AG09309 (cell line): ENCODE data around the gene TBX15.
"Not testable (repeated sequence)": the region's sequence is repeated elsewhere in the genome, so short reads cannot be mapped to it uniquely, and the experiment has no call there.

Experiments used
- DNase-seq: peaks from one replicate; pipeline ENCODE4 v3.0.0-alpha.2; 2010; ENCODE audit warnings: low read depth
- H3K4me3 ChIP-seq: 2 replicates; pipeline ENCODE4 v1.5.1; 2011; ENCODE audit warnings: mild to moderate bottlenecking, low read depth, low read length, moderate library complexity; ENCODE audit not compliant: control insufficient read depth
- TF ChIP-seq, protein P1 (sequence below): IDR thresholded peaks from 2 replicates; pipeline ENCODE4 v1.5.1; 2011; ENCODE audit warnings: mild to moderate bottlenecking, low read depth, low read length, inconsistent platforms; ENCODE audit not compliant: insufficient read depth, control insufficient read depth; ENCODE audit errors: missing control alignments

Gene TBX15

DNA sequence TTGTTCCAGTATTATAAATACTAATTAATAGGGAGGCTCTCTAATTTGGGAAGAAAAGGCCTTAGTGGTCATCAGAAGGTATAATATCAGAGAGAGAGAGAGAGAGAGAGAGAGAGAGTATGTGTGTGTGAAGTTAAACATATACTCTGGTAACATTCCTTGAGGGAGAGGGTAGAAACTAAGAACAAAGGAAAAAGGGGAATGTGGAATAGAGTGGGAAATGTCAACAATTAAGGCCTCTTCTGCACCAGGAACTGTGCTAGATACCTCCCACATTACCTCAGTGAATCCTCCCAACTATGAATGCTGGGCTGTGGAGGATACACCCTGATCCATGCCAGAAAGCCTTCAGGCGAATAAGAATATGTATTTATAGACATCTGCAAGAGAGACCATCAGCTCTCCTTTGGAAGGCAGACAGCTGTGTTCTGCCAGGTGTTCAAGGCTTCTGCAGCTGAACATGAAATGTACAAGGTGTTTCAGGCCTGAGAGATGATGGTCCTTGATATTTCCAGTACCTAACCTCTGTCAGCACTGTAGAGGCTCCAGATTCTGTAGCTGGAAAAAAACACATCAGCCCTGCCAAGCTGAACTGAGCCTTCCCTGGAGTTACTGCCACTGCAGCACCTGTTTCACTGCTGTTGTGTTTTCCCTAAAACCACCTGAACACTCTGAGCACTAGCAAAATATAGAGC lies 29.1 kb downstream of the TBX15 start:
- no peak for DNase-seq
- H3K4me3 ChIP-seq = no peak overlapping the region

DNA sequence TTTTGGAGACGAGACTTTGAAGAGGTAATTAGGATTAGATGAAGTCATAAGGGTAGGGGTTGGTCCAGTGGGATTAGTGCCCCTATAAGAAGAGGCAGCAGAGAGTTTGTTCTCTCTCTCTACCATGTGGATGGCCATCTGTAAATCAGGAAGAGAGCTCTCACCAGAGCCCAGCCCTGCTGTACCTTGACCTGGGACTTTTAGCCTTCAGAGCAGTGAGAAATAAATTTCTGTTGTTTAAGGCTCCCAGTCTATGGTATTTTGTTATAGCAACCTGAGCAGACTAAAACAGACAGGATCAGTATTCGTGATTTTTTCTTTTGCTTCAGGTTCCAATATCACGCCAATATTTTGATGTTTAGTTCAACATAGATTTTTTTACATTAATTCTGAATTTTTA lies 30.0 kb downstream of the TBX15 start:
- DNase-seq = no peak
- H3K4me3 ChIP-seq = no peak overlapping the region
- TF ChIP-seq, protein P1, sequence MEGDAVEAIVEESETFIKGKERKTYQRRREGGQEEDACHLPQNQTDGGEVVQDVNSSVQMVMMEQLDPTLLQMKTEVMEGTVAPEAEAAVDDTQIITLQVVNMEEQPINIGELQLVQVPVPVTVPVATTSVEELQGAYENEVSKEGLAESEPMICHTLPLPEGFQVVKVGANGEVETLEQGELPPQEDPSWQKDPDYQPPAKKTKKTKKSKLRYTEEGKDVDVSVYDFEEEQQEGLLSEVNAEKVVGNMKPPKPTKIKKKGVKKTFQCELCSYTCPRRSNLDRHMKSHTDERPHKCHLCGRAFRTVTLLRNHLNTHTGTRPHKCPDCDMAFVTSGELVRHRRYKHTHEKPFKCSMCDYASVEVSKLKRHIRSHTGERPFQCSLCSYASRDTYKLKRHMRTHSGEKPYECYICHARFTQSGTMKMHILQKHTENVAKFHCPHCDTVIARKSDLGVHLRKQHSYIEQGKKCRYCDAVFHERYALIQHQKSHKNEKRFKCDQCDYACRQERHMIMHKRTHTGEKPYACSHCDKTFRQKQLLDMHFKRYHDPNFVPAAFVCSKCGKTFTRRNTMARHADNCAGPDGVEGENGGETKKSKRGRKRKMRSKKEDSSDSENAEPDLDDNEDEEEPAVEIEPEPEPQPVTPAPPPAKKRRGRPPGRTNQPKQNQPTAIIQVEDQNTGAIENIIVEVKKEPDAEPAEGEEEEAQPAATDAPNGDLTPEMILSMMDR = no peak

More for the DNA sequence above, 29.1 kb downstream of the TBX15 start:
- TF ChIP-seq, protein P1 = no peak

DNA sequence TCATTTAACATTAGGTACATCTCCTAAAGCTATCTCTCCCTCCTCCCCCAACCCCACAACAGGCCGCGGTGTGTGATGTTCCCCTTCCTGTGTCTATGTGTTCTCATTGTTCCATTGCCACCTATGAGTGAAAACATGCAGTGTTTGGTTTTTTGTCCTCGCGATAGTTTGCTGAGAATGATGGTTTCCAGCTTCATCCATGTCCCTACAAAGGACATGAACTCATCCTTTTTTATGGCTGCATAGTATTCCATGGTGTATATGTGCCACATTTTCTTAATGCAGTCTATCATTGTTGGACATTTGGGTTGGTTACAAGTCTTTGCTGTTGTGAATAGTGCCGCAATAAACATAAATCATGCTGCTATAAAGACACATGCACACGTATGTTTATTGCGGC lies 30.6 kb downstream of the TBX15 start:
- not testable (repeated sequence) for DNase-seq, H3K4me3 ChIP-seq

DNA sequence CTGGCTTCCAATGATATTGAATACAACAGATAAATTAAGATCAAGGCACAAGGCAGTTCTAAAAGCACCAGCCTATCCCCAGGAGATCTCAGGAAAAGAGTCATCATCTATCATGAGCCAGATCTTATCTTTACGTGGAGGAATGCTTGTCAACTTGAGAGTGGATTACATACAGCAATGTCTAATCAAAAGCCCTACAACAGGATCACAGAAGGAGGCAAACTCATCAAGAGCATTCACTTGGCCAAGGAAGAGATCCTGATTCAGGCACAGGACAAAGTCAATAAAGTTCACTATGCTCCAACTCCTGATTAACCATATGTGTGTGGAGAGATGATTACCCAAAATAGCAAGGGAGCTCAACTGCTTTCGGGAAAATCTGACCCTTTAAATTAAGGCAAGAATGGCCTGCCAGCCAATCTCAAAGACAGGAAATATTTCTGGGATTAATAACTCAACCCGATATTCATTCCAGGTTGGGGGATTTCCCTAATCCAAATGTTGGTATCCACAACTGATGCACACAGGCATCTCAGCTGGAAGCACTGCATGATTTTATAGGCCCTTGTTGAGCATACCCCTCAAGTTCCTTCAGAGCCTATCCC lies 33.7 kb downstream of the TBX15 start:
- TF ChIP-seq, protein P1 = no peak
- H3K4me3 ChIP-seq = no peak overlapping the region
- no peak for DNase-seq

DNA sequence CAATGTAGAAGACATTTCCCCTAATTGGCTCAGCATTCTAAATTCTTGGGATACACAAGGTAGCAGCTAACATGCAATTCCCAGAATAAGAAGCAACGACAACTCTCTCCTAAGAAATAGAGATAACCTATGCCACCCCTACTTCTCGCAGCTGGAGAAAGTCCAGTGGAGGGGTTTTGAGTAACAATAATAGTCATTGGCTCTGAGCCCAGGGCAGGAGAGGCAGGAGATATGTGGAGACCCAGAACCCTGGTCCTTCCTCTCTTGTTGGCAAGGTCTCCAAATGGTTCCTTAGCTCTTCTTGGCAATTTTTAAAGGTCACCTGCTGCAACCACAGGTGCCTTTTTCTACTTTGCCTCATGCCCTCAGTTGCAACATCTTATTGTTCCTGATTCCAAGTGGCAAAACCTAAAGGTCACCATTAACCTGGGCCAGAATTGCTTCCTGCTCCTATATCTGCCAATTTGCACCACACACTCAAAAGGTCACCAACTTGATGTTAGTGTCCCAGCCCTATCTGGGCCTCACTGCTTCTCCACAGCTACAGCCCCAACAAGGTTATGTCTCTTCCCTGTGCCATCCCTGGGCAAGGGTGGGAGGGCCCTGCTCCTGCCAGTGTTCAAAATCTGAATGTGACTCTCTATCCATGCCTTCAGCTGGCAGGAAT lies 36.7 kb downstream of the TBX15 start:
- H3K4me3 ChIP-seq = no peak overlapping the region
- TF ChIP-seq, protein P1 = no peak

DNA sequence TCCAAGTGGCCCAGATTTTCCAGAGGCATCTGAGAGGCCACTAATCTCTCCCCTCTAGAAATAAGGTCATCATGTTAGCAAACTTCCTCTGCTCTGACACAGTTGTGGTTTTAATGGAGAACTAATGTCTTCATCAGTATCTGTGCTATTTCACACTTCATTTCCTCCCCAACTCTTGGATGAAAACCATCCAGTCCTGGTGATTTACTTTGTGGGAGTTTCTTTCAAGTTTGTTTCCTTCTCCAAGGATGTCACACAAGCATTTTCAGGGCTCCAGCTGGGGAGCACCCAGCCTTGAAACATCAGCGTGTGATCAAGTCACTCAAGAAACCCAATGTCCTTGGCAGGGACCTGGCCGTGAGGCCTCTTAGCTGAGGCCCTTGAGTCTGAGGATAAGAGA lies 38.8 kb downstream of the TBX15 start:
- TF ChIP-seq, protein P1 = no peak
- H3K4me3 ChIP-seq = no peak overlapping the region
- DNase-seq = no peak

More for the DNA sequence above, 36.7 kb downstream of the TBX15 start:
- no peak for DNase-seq

DNA sequence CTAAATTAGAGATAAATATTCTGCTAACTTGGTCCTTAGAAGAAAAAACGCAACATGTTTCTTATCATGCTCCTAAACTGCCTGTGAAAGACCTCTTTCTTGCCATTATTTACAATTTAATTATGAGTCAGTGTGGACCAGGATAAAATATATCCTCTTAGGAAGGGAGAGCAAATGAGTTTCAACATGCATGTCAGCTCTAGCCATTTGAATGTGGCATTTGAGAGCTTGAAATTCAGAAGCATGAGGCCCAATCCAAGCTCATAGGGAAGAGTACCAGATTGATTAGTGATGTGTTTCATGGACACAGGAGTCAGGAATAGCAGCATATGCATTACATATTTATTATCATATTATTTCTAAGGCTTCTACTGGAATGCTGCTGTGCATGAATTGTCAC lies 39.3 kb downstream of the TBX15 start:
- DNase-seq = no peak
- TF ChIP-seq, protein P1 = no peak
- no peak overlapping the region for H3K4me3 ChIP-seq
